NCI-H1105 treated with DMSO at 0.1 percent for 48 hours (cell line): Measurements from ENCODE around the gene PCARE.
A peak's percentile ranks its signal among the peaks of the same experiment; 100 is the strongest.

Experiments
- DNase-seq: peaks from one replicate; lab custom pipeline; 2025; lab: John Stamatoyannopoulos, UW

Gene PCARE

GRCh38 chr2:29063056-29063455 lies 11.3 kb downstream of the PCARE start:
- DNase-seq, result no peak

GRCh38 chr2:29062371-29062770 lies 12.0 kb downstream of the PCARE start:
- no peak for DNase-seq

- no peak for DNase-seq
Measured at GRCh38 chr2:29061616-29062015, 12.7 kb downstream of the PCARE start.

- no peak for DNase-seq
Measured at GRCh38 chr2:29061176-29061575, 13.1 kb downstream of the PCARE start.

- DNase-seq, result no peak
Measured at GRCh38 chr2:29060441-29060840, 13.9 kb downstream of the PCARE start.

GRCh38 chr2:29059624-29060023 lies 14.7 kb downstream of the PCARE start:
- DNase-seq, result no peak

- DNase-seq, result no peak
Measured at GRCh38 chr2:29057006-29057405, 17.3 kb downstream of the PCARE start.

- DNase-seq, result no peak
Measured at GRCh38 chr2:29056452-29056851, 17.9 kb downstream of the PCARE start.

GRCh38 chr2:29055601-29056000 lies 18.7 kb downstream of the PCARE start:
- DNase-seq, result no peak

GRCh38 chr2:29054430-29054829 lies 19.9 kb downstream of the PCARE start:
- no peak for DNase-seq

- no peak for DNase-seq
Measured at GRCh38 chr2:29053670-29054400, 20.5 kb downstream of the PCARE start.

- no peak for DNase-seq
Measured at GRCh38 chr2:29053223-29053622, 21.1 kb downstream of the PCARE start.

GRCh38 chr2:29052807-29053206 lies 21.5 kb downstream of the PCARE start:
- DNase-seq, result no peak

- no peak for DNase-seq
Measured at GRCh38 chr2:29051730-29052129, 22.6 kb downstream of the PCARE start.

- DNase-seq, result no peak
Measured at GRCh38 chr2:29050591-29050990, 23.7 kb downstream of the PCARE start.

- peak; percentile 62 for DNase-seq
Measured at GRCh38 chr2:29047083-29047845, 27.1 kb downstream of the PCARE start.

GRCh38 chr2:29046321-29046720 lies 28.0 kb downstream of the PCARE start:
- DNase-seq, result no peak

GRCh38 chr2:29044459-29044858 lies 29.9 kb downstream of the PCARE start:
- DNase-seq, result no peak

GRCh38 chr2:29042561-29043075 lies 31.7 kb downstream of the PCARE start:
- DNase-seq, result no peak

- DNase-seq, result no peak
Measured at GRCh38 chr2:29041161-29041660, 33.1 kb downstream of the PCARE start.

GRCh38 chr2:29040552-29040951 lies 33.8 kb downstream of the PCARE start:
- DNase-seq, result no peak

- DNase-seq, result no peak
Measured at GRCh38 chr2:29039718-29040480, 34.4 kb downstream of the PCARE start.
